Mesendoderm (in vitro differentiated cells): ENCODE data around the gene PEX12.
A peak's percentile ranks its signal among the peaks of the same experiment; 100 is the strongest.

Experiments used
- DNase-seq: peaks from one replicate; pipeline ENCODE4 v3.0.0; 2013
- H2AK5ac ChIP-seq: 2 replicates; pipeline ENCODE4 v1.6.1; 2013; ENCODE audit warnings: low read length, inconsistent platforms
- H2BK120ac ChIP-seq: 2 replicates; pipeline ENCODE4 v1.6.1; 2013; ENCODE audit warnings: low read depth, mild to moderate bottlenecking, low read length, moderate library complexity, mixed read lengths
- H2BK15ac ChIP-seq: replicated peaks from 2 replicates; pipeline ENCODE4 v1.6.1; 2013; ENCODE audit warnings: low read depth, mild to moderate bottlenecking, moderate library complexity
- H2BK5ac ChIP-seq: 2 replicates; pipeline ENCODE4 v1.6.1; 2013; ENCODE audit warnings: low read length, inconsistent platforms
- H3K18ac ChIP-seq: 2 replicates; pipeline ENCODE4 v1.6.1; 2013; ENCODE audit warnings: mild to moderate bottlenecking, low read length, mixed read lengths
- H3K23ac ChIP-seq: one replicate; pipeline ENCODE4 v1.6.1; 2013; ENCODE audit warnings: low read length
- H3K27ac ChIP-seq: 2 replicates; pipeline ENCODE4 v1.5.1; 2013; ENCODE audit warnings: low read depth, mild to moderate bottlenecking, inconsistent platforms, low read length, moderate library complexity
- H3K27me3 ChIP-seq: 2 replicates; pipeline ENCODE4 v1.6.1; 2013; ENCODE audit warnings: low read length, control low read depth, mild to moderate bottlenecking, inconsistent platforms; ENCODE audit not compliant: insufficient read depth, poor library complexity
- H3K36me3 ChIP-seq: 2 replicates; pipeline ENCODE4 v1.6.1; 2013; ENCODE audit warnings: low read length, inconsistent platforms; ENCODE audit not compliant: control insufficient read depth, insufficient read depth
- H3K4ac ChIP-seq: one replicate; pipeline ENCODE4 v1.6.1; 2013; ENCODE audit warnings: low read depth, mild to moderate bottlenecking, low read length, moderate library complexity
- H3K4me1 ChIP-seq: 2 replicates; pipeline ENCODE4 v1.6.1; 2013; ENCODE audit warnings: low read depth, low read length, inconsistent platforms; ENCODE audit not compliant: control insufficient read depth
- H3K4me2 ChIP-seq: 2 replicates; pipeline ENCODE4 v1.6.1; 2013; ENCODE audit warnings: low read length
- H3K4me3 ChIP-seq: 2 replicates; pipeline ENCODE4 v1.5.1; 2013; ENCODE audit warnings: mild to moderate bottlenecking, low read length
- H3K56ac ChIP-seq: one replicate; pipeline ENCODE4 v1.6.1; 2013; ENCODE audit warnings: low read length
- H3K79me1 ChIP-seq: 2 replicates; pipeline ENCODE4 v1.6.1; 2013; ENCODE audit warnings: low read length, inconsistent platforms
- H3K79me2 ChIP-seq: 2 replicates; pipeline ENCODE4 v1.6.1; 2013; ENCODE audit warnings: mild to moderate bottlenecking, low read length; ENCODE audit not compliant: control insufficient read depth, insufficient read depth
- H3K9ac ChIP-seq: 2 replicates; pipeline ENCODE4 v1.6.1; 2013; ENCODE audit warnings: low read length, inconsistent platforms
- H4K5ac ChIP-seq: one replicate; pipeline ENCODE4 v1.6.1; 2013; ENCODE audit warnings: low read length
- H4K8ac ChIP-seq: one replicate; pipeline ENCODE4 v1.6.1; 2013; ENCODE audit warnings: low read depth, mild to moderate bottlenecking, control low read depth, low read length, moderate library complexity
- WGBS: extraction: QIAGEN DNeasy Blood & Tissue Kit; methylation state at CpG from one replicate; pipeline ENCODE4 v1.1.7; 2013; ENCODE audit warnings: low lambda C conversion rate, missing lambda C conversion rate; ENCODE audit not compliant: insufficient coverage; ENCODE audit errors: extremely low coverage; 5-methylcytosine and 5-hydroxymethylcytosine counted together

The PEX12 gene

GRCh38 chr17:35603674-35604073 lies 25.3 kb upstream of the PEX12 start:
- peaks cover 5% of the 10 kb centered on the region for H3K36me3 ChIP-seq

GRCh38 chr17:35597604-35598003 lies 19.2 kb upstream of the PEX12 start:
- no CpG with 5 or more reads among the region's 5 CpGs for WGBS

More at GRCh38 chr17:35603674-35604073, 25.3 kb upstream of the PEX12 start:
- Histone ChIP-seq H2BK5ac (no peak overlapping the region), H2BK120ac (no peak overlapping the region), H3K27me3 (no peaks in the 10 kb centered on the region), H4K5ac (no peak overlapping the region), H3K27ac (no peak overlapping the region), H2AK5ac (no peak overlapping the region), H3K4ac (no peak overlapping the region), H2BK15ac (no peak overlapping the region), H3K56ac (no peak overlapping the region), H3K18ac (no peak overlapping the region), H3K4me3 (no peak overlapping the region), H3K9ac (no peak overlapping the region), H3K4me1 (no peaks in the 10 kb centered on the region), H4K8ac (no peak overlapping the region), H3K79me1 (no peaks in the 10 kb centered on the region), H3K79me2 (no peaks in the 10 kb centered on the region), H3K4me2 (no peak overlapping the region), H3K23ac (no peak overlapping the region)
- WGBS = no CpG with 5 or more reads among the region's 7 CpGs
- DNase-seq = no peak

GRCh38 chr17:35596530-35597233 lies 18.3 kb upstream of the PEX12 start:
- no peak overlapping the region for H3K56ac ChIP-seq
- no peak overlapping the region for H3K4ac ChIP-seq
- H3K79me1 ChIP-seq = peaks cover 2% of the 10 kb centered on the region
- H3K79me2 ChIP-seq = peaks cover 4% of the 10 kb centered on the region
- no peak overlapping the region for H3K18ac ChIP-seq
- no peak overlapping the region for H3K9ac ChIP-seq
- no peaks in the 10 kb centered on the region for H3K36me3 ChIP-seq
- no peak overlapping the region for H2BK120ac ChIP-seq
- no peak overlapping the region for H2AK5ac ChIP-seq
- no peak overlapping the region for H3K4me3 ChIP-seq
- H4K8ac ChIP-seq = no peak overlapping the region
- H4K5ac ChIP-seq = no peak overlapping the region
- H2BK15ac ChIP-seq = no peak overlapping the region
- no peaks in the 10 kb centered on the region for H3K4me1 ChIP-seq
- WGBS = no CpG with 5 or more reads among the region's 54 CpGs
- H3K27me3 ChIP-seq = no peaks in the 10 kb centered on the region
- H3K4me2 ChIP-seq = no peak overlapping the region
- peak; percentile 83 for DNase-seq
- no peak overlapping the region for H3K27ac ChIP-seq
- no peak overlapping the region for H2BK5ac ChIP-seq
- H3K23ac ChIP-seq = no peak overlapping the region

More at GRCh38 chr17:35597604-35598003, 19.2 kb upstream of the PEX12 start:
- H3K4me1 ChIP-seq = no peaks in the 10 kb centered on the region
- H3K4me2 ChIP-seq = no peak overlapping the region
- no peaks in the 10 kb centered on the region for H3K36me3 ChIP-seq
- no peak overlapping the region for H2BK120ac ChIP-seq
- H3K27ac ChIP-seq = no peak overlapping the region
- no peak overlapping the region for H3K4ac ChIP-seq
- no peak overlapping the region for H3K23ac ChIP-seq
- no peaks in the 10 kb centered on the region for H3K27me3 ChIP-seq
- peaks cover 2% of the 10 kb centered on the region for H3K79me1 ChIP-seq
- no peak overlapping the region for H3K4me3 ChIP-seq
- no peak overlapping the region for H4K8ac ChIP-seq
- H3K18ac ChIP-seq = no peak overlapping the region
- H3K56ac ChIP-seq = no peak overlapping the region
- peaks cover 2% of the 10 kb centered on the region for H3K79me2 ChIP-seq
- no peak overlapping the region for H2BK15ac ChIP-seq
- H3K9ac ChIP-seq = no peak overlapping the region
- no peak overlapping the region for H2BK5ac ChIP-seq
- H2AK5ac ChIP-seq = no peak overlapping the region
- H4K5ac ChIP-seq = no peak overlapping the region
- no peak for DNase-seq

DNA sequence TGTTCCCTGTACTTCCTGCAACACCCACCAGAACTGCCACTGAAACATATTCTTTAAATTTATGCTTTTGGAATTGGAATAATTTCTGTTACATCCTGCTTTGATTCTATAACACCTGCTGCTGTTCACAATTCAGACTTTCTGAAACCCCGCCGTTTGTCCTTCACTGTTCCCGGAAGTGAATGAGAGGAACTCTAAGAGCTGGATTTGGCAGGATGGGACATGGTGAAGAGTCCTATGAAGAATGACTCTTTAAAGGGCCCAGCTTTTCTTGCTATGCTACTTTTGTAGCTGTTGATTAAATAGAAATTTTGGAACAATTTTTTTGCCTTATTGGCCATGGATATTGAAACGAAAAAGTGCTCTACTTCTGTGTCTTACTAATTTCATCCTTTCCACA lies 17.7 kb upstream of the PEX12 start:
- Histone ChIP-seq H3K4me3 (no peak overlapping the region), H2AK5ac (no peak overlapping the region), H3K23ac (no peak overlapping the region), H4K8ac (no peak overlapping the region), H3K56ac (no peak overlapping the region), H2BK120ac (no peak overlapping the region), H4K5ac (no peak overlapping the region), H3K4me2 (no peak overlapping the region), H3K27ac (no peak overlapping the region), H3K36me3 (no peaks in the 10 kb centered on the region), H3K4ac (no peak overlapping the region), H3K9ac (no peak overlapping the region), H3K27me3 (no peaks in the 10 kb centered on the region), H2BK5ac (no peak overlapping the region), H3K79me2 (peaks cover 6% of the 10 kb centered on the region), H3K18ac (no peak overlapping the region), H2BK15ac (no peak overlapping the region), H3K79me1 (peaks cover 2% of the 10 kb centered on the region), H3K4me1 (no peaks in the 10 kb centered on the region)
- DNase-seq = no peak
- no CpG with 5 or more reads among the region's 4 CpGs for WGBS

GRCh38 chr17:35588196-35588920 lies 10.0 kb upstream of the PEX12 start:
- no peak overlapping the region for H3K23ac ChIP-seq
- no peak overlapping the region for H4K5ac ChIP-seq
- DNase-seq = peak; percentile 88
- H3K18ac ChIP-seq = peak overlapping the region; percentile 88
- no peak overlapping the region for H4K8ac ChIP-seq
- peak overlapping the region; percentile 76 for H3K56ac ChIP-seq
- H2BK5ac ChIP-seq = no peak overlapping the region
- H3K4me2 ChIP-seq = peak overlapping the region; percentile 73
- H2BK15ac ChIP-seq = no peak overlapping the region
- H3K79me2 ChIP-seq = peaks cover 29% of the 10 kb centered on the region
- no peak overlapping the region for H3K27ac ChIP-seq
- peak overlapping the region; percentile 91 for H3K9ac ChIP-seq
- peaks cover 4% of the 10 kb centered on the region for H3K79me1 ChIP-seq
- no peaks in the 10 kb centered on the region for H3K27me3 ChIP-seq
- H3K4me1 ChIP-seq = peaks cover 3% of the 10 kb centered on the region
- peak overlapping the region; percentile 85 for H3K4me3 ChIP-seq
- H3K4ac ChIP-seq = no peak overlapping the region
- no peak overlapping the region for H2BK120ac ChIP-seq
- H3K36me3 ChIP-seq = no peaks in the 10 kb centered on the region
- no peak overlapping the region for H2AK5ac ChIP-seq
- no CpG with 5 or more reads among the region's 12 CpGs for WGBS
